GM12878 (cell line): ENCODE measurements around the gene ZSCAN9.

Source experiments
- CBFB ChIP-seq: IDR thresholded peaks from 2 replicates; pipeline ENCODE4 v1.6.1; 2016; ENCODE audit warnings: antibody characterized with exemption, low read depth
- CTCF ChIP-seq, 3 experiments: IDR thresholded peaks in 2 of 3; conservative IDR thresholded peaks in 1 of 3; 2 replicates each; pipeline ENCODE4 v1.5.1; 2011; ENCODE audit warnings: low read depth in 3 of 3, low read length in 3 of 3, mild to moderate bottlenecking in 3 of 3, control low read depth in 2 of 3, moderate library complexity in 2 of 3, inconsistent platforms in 1 of 3, mixed read lengths in 1 of 3; ENCODE audit not compliant: control insufficient read depth in 2 of 3, insufficient read depth in 1 of 3; ENCODE audit errors: extremely low read depth in 1 of 3
- EGR1 ChIP-seq, 2 experiments: IDR thresholded peaks; 1 replicate in 1 of 2; 2 replicates in 1 of 2; pipeline ENCODE4 v1.6.1; 2011 to 2012; ENCODE audit warnings: low read depth in 2 of 2, low read length in 2 of 2, borderline replicate concordance in 1 of 2, mild to moderate bottlenecking in 1 of 2, moderate library complexity in 1 of 2
- EZH2 ChIP-seq: IDR thresholded peaks from 2 replicates; pipeline ENCODE4 v1.6.1; 2012; ENCODE audit warnings: low read depth, mild to moderate bottlenecking, control low read depth, inconsistent platforms, low read length, borderline replicate concordance; ENCODE audit not compliant: control insufficient read depth
- FOXK2 ChIP-seq: fragments of 450-650 bp; IDR thresholded peaks from 2 replicates; pipeline ENCODE4 v1.6.1; 2017; ENCODE audit warnings: mild to moderate bottlenecking, moderate library complexity
- GABPA ChIP-seq: IDR thresholded peaks from 2 replicates; pipeline ENCODE4 v1.6.1; 2014; ENCODE audit warnings: antibody characterized with exemption, low read depth, mild to moderate bottlenecking, inconsistent platforms
- IRF3 ChIP-seq: fragments of 450-650 bp; IDR thresholded peaks from 2 replicates; pipeline ENCODE4 v1.6.1; 2014; ENCODE audit warnings: mild to moderate bottlenecking
- POLR2A ChIP-seq: IDR thresholded peaks from 2 replicates; pipeline ENCODE4 v1.6.1; 2011; ENCODE audit warnings: low read depth, mild to moderate bottlenecking, low read length
- POLR2AphosphoS5 ChIP-seq: IDR thresholded peaks from 2 replicates; pipeline ENCODE4 v1.6.1; 2011; ENCODE audit warnings: mild to moderate bottlenecking, low read length, inconsistent platforms
- TF ChIP-seq, protein P1 (sequence below): IDR thresholded peaks from 2 replicates; pipeline ENCODE4 v1.6.1; 2012; ENCODE audit warnings: low read length, inconsistent platforms
- TF ChIP-seq, protein P2 (sequence below): IDR thresholded peaks from 2 replicates; pipeline ENCODE4 v1.6.1; 2011; ENCODE audit warnings: low read depth, mild to moderate bottlenecking, low read length, moderate library complexity, borderline replicate concordance; ENCODE audit errors: extremely low read depth

DNA sequence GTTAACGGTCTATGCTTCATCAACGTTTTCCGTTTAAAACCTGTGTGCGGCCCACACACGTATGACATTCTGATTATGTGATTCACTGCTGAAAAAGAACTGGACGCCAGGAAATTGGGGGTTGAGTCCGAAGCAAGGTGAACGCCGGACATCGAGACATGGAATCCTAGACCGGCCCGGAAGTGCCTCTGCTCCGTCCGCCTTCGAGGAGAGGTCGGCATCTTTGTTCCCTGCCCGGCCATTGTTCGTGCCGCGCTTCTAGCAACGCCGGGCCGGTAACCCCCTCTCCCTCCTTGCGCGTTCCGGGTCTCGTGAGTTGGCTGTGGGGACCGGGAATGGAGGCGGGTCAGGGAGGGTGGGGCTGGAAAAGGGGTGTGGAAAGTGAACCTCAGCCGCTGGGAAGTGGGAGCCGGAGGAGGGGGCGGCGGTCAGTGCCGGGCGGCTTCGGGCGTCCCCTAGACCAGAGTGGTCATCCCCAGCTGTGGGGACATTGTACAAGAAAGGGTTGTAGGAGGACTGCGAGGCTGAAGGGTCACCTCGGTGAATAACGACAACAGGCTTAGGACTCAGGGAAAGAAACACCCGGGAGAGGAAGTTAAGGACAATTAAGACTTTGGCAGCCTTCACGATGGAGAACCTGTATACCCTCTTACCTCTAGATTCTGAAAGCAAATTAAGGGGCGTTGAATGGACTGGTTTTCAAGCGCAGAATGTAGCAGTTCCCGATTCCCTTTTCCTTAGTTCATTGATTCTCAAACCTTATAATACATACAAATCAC, at the start of gene ZSCAN9:
- peak; percentile 91 for TF ChIP-seq POLR2AphosphoS5
- TF ChIP-seq, protein P1, sequence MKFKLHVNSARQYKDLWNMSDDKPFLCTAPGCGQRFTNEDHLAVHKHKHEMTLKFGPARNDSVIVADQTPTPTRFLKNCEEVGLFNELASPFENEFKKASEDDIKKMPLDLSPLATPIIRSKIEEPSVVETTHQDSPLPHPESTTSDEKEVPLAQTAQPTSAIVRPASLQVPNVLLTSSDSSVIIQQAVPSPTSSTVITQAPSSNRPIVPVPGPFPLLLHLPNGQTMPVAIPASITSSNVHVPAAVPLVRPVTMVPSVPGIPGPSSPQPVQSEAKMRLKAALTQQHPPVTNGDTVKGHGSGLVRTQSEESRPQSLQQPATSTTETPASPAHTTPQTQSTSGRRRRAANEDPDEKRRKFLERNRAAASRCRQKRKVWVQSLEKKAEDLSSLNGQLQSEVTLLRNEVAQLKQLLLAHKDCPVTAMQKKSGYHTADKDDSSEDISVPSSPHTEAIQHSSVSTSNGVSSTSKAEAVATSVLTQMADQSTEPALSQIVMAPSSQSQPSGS: no peak
- TF ChIP-seq, protein P2, sequence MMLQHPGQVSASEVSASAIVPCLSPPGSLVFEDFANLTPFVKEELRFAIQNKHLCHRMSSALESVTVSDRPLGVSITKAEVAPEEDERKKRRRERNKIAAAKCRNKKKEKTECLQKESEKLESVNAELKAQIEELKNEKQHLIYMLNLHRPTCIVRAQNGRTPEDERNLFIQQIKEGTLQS: no peak
- peak; percentile 95 for TF ChIP-seq POLR2A
- no peak for TF ChIP-seq FOXK2
- peak; percentile 98 for TF ChIP-seq GABPA
- TF ChIP-seq IRF3: no peak
- no peak for TF ChIP-seq CTCF (IDR thresholded peaks at IDR 0.05 in 2 of 3, conservative IDR thresholded peaks at IDR 0.05 in 1 of 3; ENCODE audit: control insufficient read depth in 2 of 3, extremely low read depth in 1 of 3, insufficient read depth in 1 of 3, low read depth in 3 of 3, low read length in 3 of 3)
- peak; percentile 81; the same call in 1 of the 2 replicates for TF ChIP-seq CBFB
- TF ChIP-seq EGR1 (IDR thresholded peaks at IDR 0.05; ENCODE audit: borderline replicate concordance in 1 of 2, low read depth in 2 of 2, low read length in 2 of 2): peak in 1 of 2 experiments; percentile 55; a peak in 2 of 3 replicates
- no peak for TF ChIP-seq EZH2
